Smooth muscle cell (in vitro differentiated cells): ENCODE results near the gene MAML2. TPM values are rescaled to one million over a fixed set of nuclear protein-coding genes. Genes with fewer than 3 reads are reported as not detected.

Source experiments
- DNase-seq: peaks from one replicate; lab custom pipeline; 2025; ENCODE audit not compliant: unreplicated experiment; lab: John Stamatoyannopoulos, UW
- H2AFZ ChIP-seq: fragments of 200-600 bp; sonication (generic); 2 replicates; pipeline ENCODE4 v1.6.0; 2016; ENCODE audit warnings: antibody characterized with exemption, low read depth, mild to moderate bottlenecking
- H3F3A ChIP-seq: fragments of 200-600 bp; sonication (generic); 2 replicates; pipeline ENCODE4 v1.6.0; 2017; ENCODE audit warnings: antibody characterized with exemption, low read depth
- H3K27ac ChIP-seq: fragments of 200-600 bp; sonication (generic); 2 replicates; pipeline ENCODE4 v1.5.1; 2016; ENCODE audit warnings: low read depth, mild to moderate bottlenecking
- H3K27me3 ChIP-seq: fragments of 200-600 bp; sonication (generic); 2 replicates; pipeline ENCODE4 v1.6.1; 2016; ENCODE audit warnings: low read depth, mild to moderate bottlenecking
- H3K36me3 ChIP-seq: fragments of 200-600 bp; sonication (generic); 2 replicates; pipeline ENCODE4 v1.5.1; 2016; ENCODE audit warnings: low read depth
- H3K4me1 ChIP-seq: fragments of 200-600 bp; sonication (generic); 2 replicates; pipeline ENCODE4 v1.5.1; 2016; ENCODE audit warnings: low read depth
- H3K4me2 ChIP-seq: fragments of 200-600 bp; sonication (generic); 2 replicates; pipeline ENCODE4 v1.6.0; 2016; ENCODE audit warnings: mild to moderate bottlenecking
- H3K4me3 ChIP-seq: fragments of 200-600 bp; sonication (generic); 2 replicates; pipeline ENCODE4 v1.5.1; 2016; ENCODE audit warnings: mild to moderate bottlenecking
- H3K79me2 ChIP-seq: fragments of 200-600 bp; sonication (generic); 2 replicates; pipeline ENCODE4 v1.6.0; 2016; ENCODE audit warnings: low read depth, mild to moderate bottlenecking
- H3K9ac ChIP-seq: fragments of 200-600 bp; sonication (generic); 2 replicates; pipeline ENCODE4 v1.6.0; 2016; ENCODE audit warnings: low read depth
- H3K9me3 ChIP-seq: fragments of 200-600 bp; sonication (generic); replicated peaks from 2 replicates; pipeline ENCODE4 v1.5.1; 2016; ENCODE audit warnings: low read depth
- H4K20me1 ChIP-seq: fragments of 200-600 bp; sonication (generic); 2 replicates; pipeline ENCODE4 v1.6.0; 2016; ENCODE audit warnings: low read depth
- CTCF ChIP-seq: fragments of 200-600 bp; sonication (generic); IDR thresholded peaks from 2 replicates; pipeline ENCODE4 v1.5.1; 2017; ENCODE audit warnings: borderline replicate concordance, mild to moderate bottlenecking, antibody characterized with exemption; ENCODE audit not compliant: insufficient read depth, poor library complexity, severe bottlenecking
- WGBS: methylation state at CpG from one replicate; pipeline ENCODE4 v1.1.7; 2016; ENCODE audit warnings: low lambda C conversion rate; 5-methylcytosine and 5-hydroxymethylcytosine counted together
- polyA plus RNA-seq: library from polyadenylated mRNA; unstranded; fragments of >200 nt; fragmentation: Nextera tagmentation; extraction: Ambion mirVana; gene quantifications from 2 replicates; pipeline ENCODE4 v1.2.1, GENCODE V29; 2016
- total RNA-seq: library from RNA; depleted of rRNA; stranded (reverse); fragments of >200 nt; gene quantifications from 2 replicates; pipeline ENCODE4 v1.2.3, GENCODE V29; 2014

MAML2 gene
- total and polyA plus RNA-seq, 2 experiments from 2014 or later = 8.7 to 52.4 TPM

- no peak overlapping the region for H3K9ac ChIP-seq
- H3K27me3 ChIP-seq = no peaks in the 10 kb centered on the region
- peaks cover 100% of the 10 kb centered on the region for H3K79me2 ChIP-seq
- H3K27ac ChIP-seq = peak overlapping the region; percentile 96
- H3K36me3 ChIP-seq = no peaks in the 10 kb centered on the region
- no peaks in the 10 kb centered on the region for H3K9me3 ChIP-seq
- peak overlapping the region; percentile 65 for H3K4me2 ChIP-seq
- H2AFZ ChIP-seq = no peak overlapping the region
- H3K4me1 ChIP-seq = peaks cover 18% of the 10 kb centered on the region
- H4K20me1 ChIP-seq = peaks cover 4% of the 10 kb centered on the region
- WGBS = 20% methylated on average over 3 of the region's 3 CpGs
- H3F3A ChIP-seq = peaks cover 35% of the 10 kb centered on the region
- no peak for DNase-seq
- no peak overlapping the region for H3K4me3 ChIP-seq
- no peak for TF ChIP-seq CTCF
Observed at GRCh38 chr11:96316869-96317268, 26.1 kb downstream of the MAML2 start.

- Histone ChIP-seq H3F3A (peaks cover 25% of the 10 kb centered on the region), H2AFZ (no peak overlapping the region), H4K20me1 (peaks cover 4% of the 10 kb centered on the region), H3K36me3 (no peaks in the 10 kb centered on the region), H3K4me2 (peak overlapping the region; percentile 6), H3K4me3 (no peak overlapping the region), H3K4me1 (peaks cover 18% of the 10 kb centered on the region), H3K9ac (no peak overlapping the region), H3K9me3 (no peaks in the 10 kb centered on the region), H3K27ac (peak overlapping the region; percentile 96), H3K79me2 (peaks cover 100% of the 10 kb centered on the region), H3K27me3 (no peaks in the 10 kb centered on the region)
- DNase-seq = no peak
- no peak for TF ChIP-seq CTCF
- WGBS = 14% methylated on average over 1 of the region's 1 CpG
Observed at GRCh38 chr11:96315476-96315875, 27.5 kb downstream of the MAML2 start.

GRCh38 chr11:96314326-96315020, 28.5 kb downstream of the MAML2 start:
- DNase-seq = no peak
- Histone ChIP-seq H2AFZ (no peak overlapping the region), H3K9ac (peak overlapping the region; percentile 56), H3F3A (peaks cover 26% of the 10 kb centered on the region), H3K4me1 (peaks cover 18% of the 10 kb centered on the region), H3K27me3 (no peaks in the 10 kb centered on the region), H3K79me2 (peaks cover 100% of the 10 kb centered on the region), H3K27ac (peak overlapping the region; percentile 96), H3K4me2 (peak overlapping the region; percentile 32), H4K20me1 (peaks cover 4% of the 10 kb centered on the region), H3K4me3 (no peak overlapping the region), H3K36me3 (no peaks in the 10 kb centered on the region), H3K9me3 (no peaks in the 10 kb centered on the region)
- WGBS = 31% methylated on average over 4 of the region's 4 CpGs
- no peak for TF ChIP-seq CTCF

- peaks cover 1% of the 10 kb centered on the region for H4K20me1 ChIP-seq
- DNase-seq = no peak
- H2AFZ ChIP-seq = no peak overlapping the region
- no peaks in the 10 kb centered on the region for H3K36me3 ChIP-seq
- no peak overlapping the region for H3K9ac ChIP-seq
- TF ChIP-seq CTCF = no peak
- H3K79me2 ChIP-seq = peaks cover 100% of the 10 kb centered on the region
- H3F3A ChIP-seq = peaks cover 33% of the 10 kb centered on the region
- H3K4me2 ChIP-seq = no peak overlapping the region
- 92% methylated on average over 6 of the region's 6 CpGs for WGBS
- H3K27ac ChIP-seq = peak overlapping the region; percentile 96
- no peaks in the 10 kb centered on the region for H3K27me3 ChIP-seq
- no peak overlapping the region for H3K4me3 ChIP-seq
- no peaks in the 10 kb centered on the region for H3K9me3 ChIP-seq
- peaks cover 25% of the 10 kb centered on the region for H3K4me1 ChIP-seq
Observed at GRCh38 chr11:96313163-96313562, 29.8 kb downstream of the MAML2 start.
